Left cardiac atrium (tissue), 4 donors: ENCODE data around the gene IPCEF1. TPM values are rescaled to one million over a fixed set of nuclear protein-coding genes. Genes with fewer than 3 reads are reported as not detected.
A peak's percentile ranks its signal among the peaks of the same experiment; 100 is the strongest.
"Not testable (repeated sequence)": the region's sequence is repeated elsewhere in the genome, so short reads cannot be mapped to it uniquely, and the experiment has no call there.

Experiments used
- ATAC-seq, 2 donors: fragments of 200-7000 bp; cut with Tn5 transposase; one replicate each; pipeline ENCODE4 v1.9.1; 2020; ENCODE audit warnings: mild to moderate bottlenecking in 2 of 2, moderate library complexity in 2 of 2
- DNase-seq: peaks from one replicate; pipeline ENCODE4 v3.0.0-alpha.2; 2020
- intact Hi-C, 2 donors: fragments of 100-400 bp; cut with DNase I; formaldehyde crosslinking; loops; one replicate each; pipeline versions ENCODE4 v1.14.1 to v1.15.1; 2022 to 2023
- total RNA-seq, 2 donors: library from RNA; stranded (reverse); fragmentation: NEBNext Ultra II Directional; extraction: Animal tissue kit (Norgen Biotek cat#: 25700); gene quantifications; one replicate each; pipeline ENCODE4 v1.2.1, GENCODE V29; 2021
- donor health status: DM: no; HTN: yes; CAD: no.
- donor health status: DM: no; HTN: yes; CAD: no; lungs with severe emphysema.
- donor health status: DM: yes; HTN: yes; CAD: no.
- donor health status: Dilated cardiomyopathy.

The IPCEF1 gene
- total RNA-seq, 2 donors from 2014 or later, result 0.99 to 1.2 TPM

GRCh38 chr6:154206141-154206540 lies 150.5 kb downstream of the IPCEF1 start:
- intact Hi-C loops, result no loop called here
- ATAC-seq, result no peak

DNA sequence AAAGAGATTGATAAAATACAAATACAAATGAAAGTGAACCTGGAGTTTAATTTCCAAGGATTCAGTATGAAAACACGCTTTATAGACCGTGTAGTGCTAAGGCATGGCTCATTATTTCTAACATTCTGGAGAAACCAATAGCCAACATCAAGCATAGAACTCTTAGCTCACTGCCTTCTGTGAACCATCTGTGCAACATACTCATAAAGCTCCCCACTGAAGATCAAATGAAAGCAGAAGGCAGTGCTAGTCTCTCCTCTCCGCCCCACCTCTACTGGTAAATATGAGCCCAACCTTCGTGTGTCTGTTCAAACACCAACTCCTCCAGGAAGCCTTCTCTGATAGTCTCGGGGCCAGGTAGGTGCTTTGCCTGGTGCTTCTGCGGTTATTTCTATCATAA lies 153.6 kb downstream of the IPCEF1 start:
- DNase-seq (no peak), ATAC-seq (no peak)
- intact Hi-C loops, result no loop called here

More at GRCh38 chr6:154206141-154206540, 150.5 kb downstream of the IPCEF1 start:
- DNase-seq, result no peak

GRCh38 chr6:154202339-154202738 lies 154.3 kb downstream of the IPCEF1 start:
- peak in 1 of 2 donors; percentile 46 for ATAC-seq
- DNase-seq, result no peak
- intact Hi-C loops, result no loop called here

- DNase-seq, intact Hi-C loops: not testable (repeated sequence)
- peak in 1 of 2 donors; percentile 53 for ATAC-seq
These were observed 154.9 kb downstream of the IPCEF1 start for GRCh38 chr6:154201688-154202087.

GRCh38 chr6:154197196-154197860 lies 159.3 kb downstream of the IPCEF1 start:
- no peak for DNase-seq
- ATAC-seq, result peak in 1 of 2 donors; percentile 53
- intact Hi-C loops, result no loop called here

DNA sequence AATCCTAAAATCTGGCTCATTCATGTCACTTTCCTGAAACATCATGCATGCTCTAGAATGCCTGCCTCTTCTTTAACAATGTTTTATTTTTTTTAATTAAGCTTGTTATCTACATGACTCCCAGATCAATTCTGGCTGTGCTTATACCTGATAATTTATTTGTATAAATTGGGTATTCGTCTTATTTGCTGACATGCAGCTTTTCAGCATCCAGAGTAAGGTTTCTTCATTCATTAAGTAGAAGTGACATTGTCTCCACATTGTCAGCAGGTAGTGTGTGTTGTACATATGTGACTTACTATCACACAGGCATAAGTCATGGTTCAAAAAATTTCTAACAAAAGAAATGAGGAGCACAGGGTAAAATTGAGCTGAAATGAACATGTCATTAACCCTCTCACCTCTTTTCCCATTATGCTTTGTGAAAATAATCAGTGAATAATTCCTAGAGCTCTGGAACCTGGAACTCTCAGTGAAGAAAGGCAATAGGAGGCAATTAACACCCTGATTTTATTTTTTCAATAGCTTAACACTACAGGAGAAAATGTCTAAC lies 160.2 kb downstream of the IPCEF1 start:
- intact Hi-C loops, result no loop called here
- DNase-seq (no peak), ATAC-seq (no peak)

DNA sequence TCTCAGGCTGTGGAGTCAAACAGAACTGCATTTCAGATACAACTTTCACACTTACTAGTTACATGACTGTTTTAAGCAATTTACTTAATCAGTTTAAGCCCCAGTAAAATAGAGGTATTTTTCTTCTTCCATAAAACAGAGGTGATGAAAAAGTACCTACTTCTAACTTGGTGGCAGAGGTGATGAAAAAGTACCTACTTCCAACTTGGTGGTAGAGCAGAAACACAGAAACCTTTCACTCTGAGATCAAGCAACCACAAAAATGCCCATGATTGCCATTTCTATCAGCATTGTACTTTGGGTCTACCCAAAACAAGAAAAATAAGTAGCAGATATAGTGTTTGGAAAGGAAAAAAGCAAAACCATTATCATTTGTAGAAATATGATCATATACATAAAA lies 168.9 kb downstream of the IPCEF1 start:
- intact Hi-C loops, result no loop called here
- no peak for DNase-seq
- no peak for ATAC-seq

DNA sequence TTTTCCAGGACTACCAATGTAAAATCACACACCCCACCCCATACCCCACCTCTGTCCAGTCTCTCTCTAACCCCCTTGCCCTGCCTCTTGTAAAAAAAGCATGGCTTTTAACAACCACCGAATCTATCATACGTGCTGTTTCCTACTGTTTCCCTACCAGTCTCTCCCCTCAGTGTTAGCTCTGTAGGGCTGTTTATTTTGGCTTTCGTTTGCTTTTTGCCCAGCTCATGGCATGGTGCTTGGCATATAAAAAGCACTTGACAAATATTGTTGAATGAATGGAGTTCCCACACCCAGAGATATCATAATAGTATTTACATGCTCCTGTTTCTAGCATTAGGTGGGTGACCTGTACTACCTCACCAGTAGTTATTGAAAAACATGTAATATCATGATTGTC lies 169.4 kb downstream of the IPCEF1 start:
- ATAC-seq, result no peak

DNA sequence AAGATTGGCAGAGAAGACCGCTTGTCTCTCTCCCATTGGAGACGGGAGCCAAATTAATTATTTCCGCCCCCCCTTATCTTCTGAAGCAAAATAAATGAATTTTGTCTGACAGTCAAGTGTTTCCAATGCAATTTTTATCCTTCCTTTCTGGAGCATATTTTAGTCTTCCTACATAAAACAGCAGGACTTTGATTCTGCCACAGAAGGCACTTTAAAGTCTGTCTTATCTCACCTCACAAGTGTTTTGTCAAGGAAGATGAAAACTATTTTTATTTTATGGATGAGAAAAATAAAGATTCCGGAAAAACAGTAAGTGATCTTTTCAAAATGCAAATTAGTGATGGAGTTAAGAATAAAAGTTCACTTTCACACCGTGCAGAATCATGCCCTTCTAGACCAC lies 177.2 kb downstream of the IPCEF1 start:
- no peak for DNase-seq
- intact Hi-C loops, result no loop called here
- ATAC-seq, result no peak

More for the DNA sequence above, 169.4 kb downstream of the IPCEF1 start:
- no peak for DNase-seq
- intact Hi-C loops, result no loop called here

GRCh38 chr6:154172393-154172792 lies 184.2 kb downstream of the IPCEF1 start:
- ATAC-seq, DNase-seq, intact Hi-C loops: not testable (repeated sequence)

- intact Hi-C loops, result no loop called here
- DNase-seq, result no peak
- ATAC-seq, result no peak
These were observed 186.5 kb downstream of the IPCEF1 start for GRCh38 chr6:154170106-154170505.

DNA sequence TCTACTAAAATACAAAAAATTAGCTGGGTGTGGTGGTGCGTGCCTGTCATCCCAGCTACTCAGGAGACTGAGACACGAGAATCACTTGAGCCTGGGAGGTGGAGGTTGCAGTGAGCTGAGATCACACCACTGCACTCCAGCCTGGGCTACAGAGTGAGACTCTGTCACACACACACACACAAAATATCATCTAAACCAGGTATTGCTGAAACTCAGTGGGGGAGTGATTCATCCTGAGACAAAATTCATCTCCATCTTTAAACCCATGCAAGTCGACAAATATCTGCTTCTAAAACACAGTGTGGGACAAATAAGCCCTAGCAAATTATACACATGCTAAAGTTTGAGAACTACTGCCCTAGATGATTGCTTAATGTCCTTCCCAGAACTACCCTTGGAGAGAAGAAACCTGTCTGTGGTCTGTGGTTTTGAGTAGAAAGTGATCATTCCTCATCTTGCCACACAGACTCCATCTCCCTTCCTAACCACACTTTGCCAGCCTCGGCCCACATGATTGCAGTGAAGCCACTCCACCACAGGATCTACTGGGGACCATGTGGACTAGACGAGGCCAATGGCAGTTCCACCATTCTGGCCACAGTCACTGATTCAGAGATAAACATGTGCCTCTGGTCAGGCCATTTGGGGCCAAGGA lies 187.3 kb downstream of the IPCEF1 start:
- ATAC-seq, result peak in 1 of 2 donors; percentile 25
- no peak for DNase-seq
- intact Hi-C loops, result no loop called here

DNA sequence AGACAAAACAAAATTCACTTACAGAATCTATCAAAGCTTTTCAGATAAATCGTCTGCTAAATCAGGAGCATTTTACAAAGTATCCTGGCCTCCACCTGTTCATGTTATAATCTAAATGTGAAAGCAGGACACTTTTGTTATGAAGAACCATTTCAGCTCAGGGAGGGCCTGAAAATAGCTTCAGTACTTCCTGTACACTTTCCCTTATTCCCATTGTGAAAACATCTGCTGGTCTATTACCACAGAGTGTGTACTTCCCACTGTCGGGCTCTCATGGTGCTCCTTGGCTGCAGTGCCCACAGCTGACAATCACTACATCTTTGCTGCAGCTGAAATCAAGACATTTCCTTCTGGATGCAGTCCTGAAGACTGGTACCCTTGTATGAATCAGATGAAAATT lies 189.5 kb downstream of the IPCEF1 start:
- DNase-seq (no peak), ATAC-seq (peak in 1 of 2 donors; percentile 65)
- intact Hi-C loops, result no loop called here

DNA sequence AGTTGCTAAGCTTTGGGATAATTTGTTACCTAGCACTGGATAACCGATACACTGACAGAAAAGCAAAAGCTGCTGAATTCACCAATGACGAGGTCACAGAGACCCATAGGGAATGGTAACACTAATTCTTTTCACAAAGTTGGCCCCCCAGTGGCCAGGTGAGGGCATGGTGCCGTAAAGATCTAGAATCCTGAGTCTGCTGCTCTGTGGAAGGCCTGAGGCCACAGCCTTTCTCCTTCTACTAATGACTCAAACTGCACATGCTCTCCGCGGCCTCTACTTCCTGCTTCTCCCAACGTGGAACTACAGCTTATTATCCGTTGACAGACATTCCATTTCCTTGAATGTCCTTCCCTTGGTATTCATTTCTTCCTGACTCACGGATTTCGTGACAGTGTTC lies 190.5 kb downstream of the IPCEF1 start:
- DNase-seq (no peak), ATAC-seq (peak in 1 of 2 donors; percentile 38)
- intact Hi-C loops, result no loop called here

DNA sequence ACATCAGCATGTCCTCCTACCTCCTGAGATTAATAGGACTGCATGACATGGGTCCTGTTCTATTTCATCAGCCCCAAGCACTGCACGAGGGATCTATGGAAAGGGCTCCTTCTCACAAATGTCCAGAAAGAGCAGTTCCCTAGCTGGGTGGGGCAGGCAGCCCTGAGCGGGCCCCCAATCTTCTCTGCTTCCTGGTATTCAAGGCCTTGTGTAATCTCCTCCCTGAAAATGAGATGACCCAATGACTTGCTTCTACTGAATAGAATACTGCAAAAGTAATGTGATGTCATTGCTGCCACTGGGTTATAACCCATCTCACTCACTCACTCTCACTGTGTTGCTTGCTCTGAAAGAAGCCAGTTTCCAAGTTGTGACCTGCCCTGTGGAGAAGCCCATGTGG lies 191.1 kb downstream of the IPCEF1 start:
- no peak for DNase-seq
- no peak for ATAC-seq
- intact Hi-C loops, result no loop called here

- peak; percentile 48 for DNase-seq
- intact Hi-C loops, result no loop called here
- peak; percentile 84 to 85 for ATAC-seq
These were observed 192.2 kb downstream of the IPCEF1 start for GRCh38 chr6:154164397-154164796.

- intact Hi-C loops, result no loop called here
- ATAC-seq, result no peak
These were observed 194.9 kb downstream of the IPCEF1 start for GRCh38 chr6:154161689-154162088.

GRCh38 chr6:154159126-154159525 lies 197.5 kb downstream of the IPCEF1 start:
- intact Hi-C loops, result loop anchor here in 1 of 2 donors (5.0 kb wide), 1 partner anchor 213 kb away; no protein-coding TSS in a partner anchor
- DNase-seq (no peak), ATAC-seq (no peak)

More at GRCh38 chr6:154161689-154162088, 194.9 kb downstream of the IPCEF1 start:
- no peak for DNase-seq

DNA sequence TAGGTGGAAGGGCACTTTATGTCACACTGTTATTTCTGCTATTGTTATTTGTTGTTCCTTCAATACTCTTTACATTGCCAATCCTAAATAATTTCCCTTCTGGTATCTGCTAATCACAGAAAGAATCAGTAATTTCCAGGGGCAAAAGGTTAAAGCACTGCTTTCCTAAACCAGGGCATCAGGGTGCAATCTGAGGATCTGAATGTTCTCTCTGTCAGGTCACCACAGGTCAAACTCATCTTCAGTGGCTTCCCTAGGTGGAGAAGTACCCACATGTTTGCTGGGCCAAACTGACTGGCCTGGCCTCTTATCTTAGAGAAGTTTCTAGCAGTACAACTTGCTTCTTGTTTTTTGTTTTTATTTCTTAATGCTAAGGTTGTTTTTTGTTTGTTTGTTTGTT lies 198.9 kb downstream of the IPCEF1 start:
- DNase-seq, result no peak
- intact Hi-C loops, result loop anchor here in 1 of 2 donors (5.0 kb wide), 1 partner anchor 215 kb away; no protein-coding TSS in a partner anchor
- ATAC-seq, result no peak

DNA sequence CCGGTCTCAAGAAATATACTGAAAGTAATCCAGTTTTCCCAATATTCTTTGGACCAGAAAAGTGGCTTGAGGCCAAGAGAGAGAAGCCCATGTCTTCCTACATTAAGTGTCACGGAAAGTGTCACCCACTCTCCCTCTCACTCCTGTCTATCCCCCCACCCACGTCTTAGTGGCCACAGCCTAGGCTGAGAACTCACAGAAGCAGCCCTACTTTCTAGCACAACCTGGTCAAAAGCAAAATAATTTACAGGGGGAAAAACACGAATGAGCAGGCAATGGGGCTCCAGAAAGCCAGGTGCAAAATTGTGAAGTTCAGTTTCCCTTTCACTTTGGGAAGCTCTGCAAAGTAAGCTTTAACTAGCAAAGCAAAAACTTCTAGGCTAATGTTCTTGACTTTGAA lies 199.5 kb downstream of the IPCEF1 start:
- DNase-seq, result no peak
- no peak for ATAC-seq
- intact Hi-C loops, result loop anchor here in 1 of 2 donors (5.0 kb wide), 1 partner anchor 215 kb away; no protein-coding TSS in a partner anchor
